GM21619 (cell line): ENCODE results near the gene GPATCH8.
"Not testable (repeated sequence)": the region's sequence is repeated elsewhere in the genome, so short reads cannot be mapped to it uniquely, and the experiment has no call there.

Experiments used
- ATAC-seq: cut with Tn5 transposase; IDR thresholded peaks from one replicate; pipeline ENCODE4 v1.9.1; 2021; ENCODE audit not compliant: unreplicated experiment

The GPATCH8 gene

GRCh38 chr17:44378171-44378705 is 125.0 kb downstream of the GPATCH8 start:
- no peak for ATAC-seq

- no peak for ATAC-seq
These were observed 126.4 kb downstream of the GPATCH8 start for GRCh38 chr17:44376779-44377178.

- no peak for ATAC-seq
These were observed 127.1 kb downstream of the GPATCH8 start for GRCh38 chr17:44376124-44376523.

GRCh38 chr17:44375196-44376017 is 127.8 kb downstream of the GPATCH8 start:
- ATAC-seq = no peak

GRCh38 chr17:44374306-44375195 is 128.7 kb downstream of the GPATCH8 start:
- ATAC-seq = no peak

- ATAC-seq = no peak
These were observed 131.2 kb downstream of the GPATCH8 start for GRCh38 chr17:44372036-44372435.

- ATAC-seq = not testable (repeated sequence)
These were observed 133.7 kb downstream of the GPATCH8 start for GRCh38 chr17:44369414-44370023.

GRCh38 chr17:44368391-44369243 is 134.6 kb downstream of the GPATCH8 start:
- ATAC-seq = not testable (repeated sequence)

GRCh38 chr17:44367231-44367979 is 135.8 kb downstream of the GPATCH8 start:
- no peak for ATAC-seq

- ATAC-seq = not testable (repeated sequence)
These were observed 138.2 kb downstream of the GPATCH8 start for GRCh38 chr17:44365051-44365450.

GRCh38 chr17:44363613-44364159 is 139.5 kb downstream of the GPATCH8 start, which contains the start of gene FAM171A2:
Gene FAM171A2, minus strand, starts transcription at chr17:44363853. Its CDS starts 139 bp downstream, at chr17:44363714.
- ATAC-seq = no peak

GRCh38 chr17:44362949-44363612 is 140.1 kb downstream of the GPATCH8 start:
- no peak for ATAC-seq

- ATAC-seq = no peak
These were observed 140.7 kb downstream of the GPATCH8 start for GRCh38 chr17:44362459-44362948.

GRCh38 chr17:44361292-44362260 is 141.6 kb downstream of the GPATCH8 start:
- ATAC-seq = no peak

- ATAC-seq = no peak
These were observed 142.4 kb downstream of the GPATCH8 start for GRCh38 chr17:44360826-44361225.

GRCh38 chr17:44360144-44360533 is 143.1 kb downstream of the GPATCH8 start:
- ATAC-seq = no peak

GRCh38 chr17:44359458-44360143 is 143.6 kb downstream of the GPATCH8 start:
- ATAC-seq = no peak
